SK-N-SH (cell line): ENCODE data around the gene CTSO.

Source experiments
- CHD2 ChIP-seq: fragments of 150-350 bp; IDR thresholded peaks from 2 replicates; pipeline ENCODE4 v1.6.1; 2018; ENCODE audit warnings: low read length; ENCODE audit not compliant: partially characterized antibody
- CTCF ChIP-seq: fragments of 200-600 bp; sonication (generic); IDR thresholded peaks from 2 replicates; pipeline ENCODE4 v1.6.1; 2017; ENCODE audit warnings: antibody characterized with exemption, mild to moderate bottlenecking, moderate library complexity
- EP300 ChIP-seq, 2 experiments: IDR thresholded peaks; 2 replicates each; pipeline versions ENCODE4 v1.4.0 to v1.6.1; 2012; ENCODE audit warnings: borderline replicate concordance in 1 of 2, low read depth in 1 of 2, low read length in 1 of 2
- EZH2phosphoT487 ChIP-seq: fragments of 200-600 bp; sonication (generic); IDR thresholded peaks from 2 replicates; pipeline ENCODE4 v1.6.1; 2017; ENCODE audit warnings: low read depth, mixed run types, mild to moderate bottlenecking, antibody characterized with exemption, moderate library complexity, borderline replicate concordance
- MAX ChIP-seq: IDR thresholded peaks from 2 replicates; pipeline ENCODE4 v1.4.0; 2012; ENCODE audit warnings: low read depth
- MXI1 ChIP-seq: IDR thresholded peaks from 2 replicates; pipeline ENCODE4 v1.6.1; 2012; ENCODE audit warnings: mild to moderate bottlenecking, low read depth, low read length, improper control_type of control experiment
- NRF1 ChIP-seq: IDR thresholded peaks from 2 replicates; pipeline ENCODE4 v1.6.1; 2012; ENCODE audit warnings: low read depth, mild to moderate bottlenecking, low read length
- POLR2AphosphoS5 ChIP-seq: IDR thresholded peaks from 2 replicates; pipeline ENCODE4 v1.6.1; 2012; ENCODE audit warnings: low read depth, low read length
- TAF1 ChIP-seq: IDR thresholded peaks from 2 replicates; pipeline ENCODE4 v1.6.1; 2012; ENCODE audit warnings: low read depth, mild to moderate bottlenecking, low read length, moderate library complexity, borderline replicate concordance
- YY1 ChIP-seq: IDR thresholded peaks from 2 replicates; pipeline ENCODE4 v1.4.0; 2012; ENCODE audit warnings: low read depth, mild to moderate bottlenecking

GRCh38 chr4:155974476-155974749, 20.7 kb upstream of the CTSO start:
- TF ChIP-seq CTCF (no peak), CHD2 (no peak), POLR2AphosphoS5 (no peak), TAF1 (no peak), EZH2phosphoT487 (no peak), NRF1 (no peak), EP300 (IDR thresholded peaks at IDR 0.05; ENCODE audit: borderline replicate concordance in 1 of 2, low read depth in 1 of 2, low read length in 1 of 2) (no peak), MAX (no peak), YY1 (no peak), MXI1 (no peak)
